Epidermal melanocyte (primary cell): ENCODE measurements around the gene GABBR1.
A peak's percentile ranks its signal among the peaks of the same experiment; 100 is the strongest.

Source experiments
- DNase-seq: peaks from one replicate; pipeline ENCODE4 v3.0.0; 2011; ENCODE audit warnings: low spot score; ENCODE audit not compliant: insufficient read length

GABBR1 gene

DNA sequence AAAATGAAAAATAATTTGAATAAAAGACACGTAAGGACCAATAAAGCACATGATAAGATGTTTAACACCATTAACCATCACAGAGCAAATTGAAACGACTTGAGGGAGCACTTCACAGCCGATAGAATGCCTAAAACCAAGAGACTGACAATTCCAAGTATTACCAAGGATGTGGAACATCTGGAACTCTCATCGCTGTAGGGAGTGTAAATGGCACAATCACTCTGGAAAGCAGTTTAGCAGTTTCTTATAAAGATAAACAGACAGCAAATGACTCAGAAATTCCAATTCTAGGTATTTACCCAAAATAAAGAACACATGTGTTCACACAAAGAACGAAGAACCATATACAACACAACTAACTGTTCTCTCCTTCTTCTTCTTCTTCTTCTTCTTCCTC lies 65.0 kb downstream of the GABBR1 start:
- DNase-seq, result no peak

GRCh38 chr6:29567541-29567940 lies 65.4 kb downstream of the GABBR1 start:
- no peak for DNase-seq

- DNase-seq, result no peak
Measured at GRCh38 chr6:29566856-29567255, 66.1 kb downstream of the GABBR1 start.

DNA sequence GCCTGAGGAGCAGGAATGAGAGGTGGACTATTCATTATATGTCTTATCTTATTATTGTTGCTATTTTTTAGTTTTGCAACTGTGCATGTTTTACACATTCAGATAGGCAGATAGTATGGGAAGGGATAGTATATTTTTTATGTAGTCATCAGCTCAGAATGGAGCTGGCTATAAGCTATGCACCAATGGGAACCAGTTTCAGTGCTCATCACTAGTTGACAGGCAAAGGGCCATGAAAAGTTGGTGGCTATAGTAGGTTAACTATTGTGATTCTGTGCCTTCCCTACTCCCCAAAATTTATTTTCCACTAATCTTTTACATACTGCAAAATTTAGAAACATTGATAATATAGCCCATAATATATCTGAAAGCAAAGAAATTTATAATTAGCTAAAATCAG lies 68.1 kb downstream of the GABBR1 start:
- no peak for DNase-seq

DNA sequence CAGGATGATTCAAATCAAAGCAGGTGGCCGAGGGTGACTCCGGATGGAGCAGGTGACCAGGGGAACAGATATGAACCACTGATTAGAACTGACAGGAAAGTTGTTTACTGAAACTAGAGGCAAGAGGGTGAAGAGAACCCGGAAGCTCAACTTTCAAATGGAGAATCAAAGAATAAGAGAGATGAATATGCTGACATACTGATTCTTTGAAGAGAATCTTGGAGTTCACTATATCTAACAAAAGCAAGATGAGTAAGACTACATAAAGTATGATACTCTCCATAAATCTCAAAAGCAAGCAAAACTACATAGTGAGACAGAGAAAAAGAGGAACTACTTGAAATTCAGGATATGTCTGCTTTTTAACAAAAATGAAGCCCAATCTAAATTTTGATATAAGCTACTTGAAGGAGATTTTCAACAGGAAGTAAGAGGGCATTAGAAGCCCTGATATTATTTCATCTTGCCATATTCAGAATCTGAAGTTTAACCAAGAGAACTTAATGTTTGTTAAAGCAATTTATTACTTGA lies 69.5 kb downstream of the GABBR1 start:
- no peak for DNase-seq

DNA sequence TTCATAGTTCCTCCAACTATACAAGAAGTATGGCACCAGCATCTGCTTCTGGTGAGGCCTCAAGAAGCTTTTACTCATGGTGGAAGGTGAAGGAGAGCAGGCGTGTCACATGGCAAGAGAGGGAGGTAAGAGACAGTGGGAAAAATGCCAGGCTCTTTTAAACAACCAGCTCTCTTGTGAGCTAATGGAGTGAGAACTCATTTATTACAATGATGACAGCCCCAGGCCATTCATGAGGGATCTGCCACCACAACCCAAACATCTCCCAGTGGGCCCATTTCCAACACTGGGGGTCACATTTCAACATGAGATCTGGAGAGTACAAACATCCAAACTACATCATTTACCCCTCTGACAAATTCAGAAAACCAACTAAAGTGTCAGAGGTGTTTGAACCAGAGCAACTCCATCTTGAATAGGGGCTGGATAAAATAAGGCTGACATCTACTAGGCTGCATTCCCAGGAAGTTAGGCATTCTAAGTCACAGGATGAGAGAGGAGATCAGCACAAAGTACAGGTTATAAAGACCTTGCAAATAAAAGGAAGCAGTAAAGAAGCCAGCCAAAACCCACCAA lies 71.3 kb downstream of the GABBR1 start:
- DNase-seq, result no peak

DNA sequence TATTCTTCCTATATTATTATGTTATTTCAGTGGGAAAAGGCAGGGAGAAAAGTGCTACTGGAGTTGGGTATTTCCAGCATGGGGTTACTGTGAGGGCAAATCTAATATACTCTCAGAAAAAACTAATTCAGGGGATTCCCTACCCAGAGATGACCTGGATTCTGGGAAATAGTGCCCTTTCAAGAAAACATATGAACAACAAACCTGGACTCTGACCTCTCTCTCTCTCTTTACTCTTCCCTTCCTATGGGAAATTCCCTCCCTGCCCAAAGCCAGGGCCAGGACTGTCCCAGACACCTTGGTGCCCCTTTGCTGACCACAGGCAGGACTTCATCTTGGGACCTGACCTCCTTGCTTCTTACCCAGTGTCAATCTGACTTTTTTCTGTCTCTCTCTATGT lies 71.9 kb downstream of the GABBR1 start:
- DNase-seq, result no peak

- no peak for DNase-seq
Measured at GRCh38 chr6:29559524-29560287, 73.3 kb downstream of the GABBR1 start, which contains the start of gene UBD. Gene UBD, minus strand, starts transcription at chr6:29559732. Its CDS starts 31 bp downstream, at chr6:29559701.

- DNase-seq, result no peak
Measured at GRCh38 chr6:29558439-29559079, 74.4 kb downstream of the GABBR1 start.

- DNase-seq, result no peak
Measured at GRCh38 chr6:29557320-29557719, 75.7 kb downstream of the GABBR1 start.

GRCh38 chr6:29554764-29555163 lies 78.2 kb downstream of the GABBR1 start:
- DNase-seq, result no peak

DNA sequence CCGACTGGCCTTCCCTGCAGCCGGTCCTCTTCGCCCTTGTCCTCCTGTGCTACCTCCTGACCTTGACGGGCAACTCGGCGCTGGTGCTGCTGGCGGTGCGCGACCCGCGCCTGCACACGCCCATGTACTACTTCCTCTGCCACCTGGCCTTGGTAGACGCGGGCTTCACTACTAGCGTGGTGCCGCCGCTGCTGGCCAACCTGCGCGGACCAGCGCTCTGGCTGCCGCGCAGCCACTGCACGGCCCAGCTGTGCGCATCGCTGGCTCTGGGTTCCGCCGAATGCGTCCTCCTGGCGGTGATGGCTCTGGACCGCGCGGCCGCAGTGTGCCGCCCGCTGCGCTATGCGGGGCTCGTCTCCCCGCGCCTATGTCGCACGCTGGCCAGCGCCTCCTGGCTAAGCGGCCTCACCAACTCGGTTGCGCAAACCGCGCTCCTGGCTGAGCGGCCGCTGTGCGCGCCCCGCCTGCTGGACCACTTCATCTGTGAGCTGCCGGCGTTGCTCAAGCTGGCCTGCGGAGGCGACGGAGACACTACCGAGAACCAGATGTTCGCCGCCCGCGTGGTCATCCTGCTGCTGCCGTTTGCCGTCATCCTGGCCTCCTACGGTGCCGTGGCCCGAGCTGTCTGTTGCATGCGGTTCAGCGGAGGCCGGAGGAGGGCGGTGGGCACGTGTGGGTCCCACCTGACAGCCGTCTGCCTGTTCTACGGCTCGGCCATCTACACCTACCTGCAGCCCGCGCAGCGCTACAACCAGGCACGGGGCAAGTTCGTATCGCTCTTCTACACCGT lies 79.5 kb downstream of the GABBR1 start:
- no peak for DNase-seq

- DNase-seq, result peak; percentile 83
Measured at GRCh38 chr6:29552512-29553051, 80.4 kb downstream of the GABBR1 start.

GRCh38 chr6:29547573-29547972 lies 85.4 kb downstream of the GABBR1 start:
- DNase-seq, result no peak

GRCh38 chr6:29537714-29538403 lies 95.1 kb downstream of the GABBR1 start:
- no peak for DNase-seq

- DNase-seq, result no peak
Measured at GRCh38 chr6:29532320-29532951, 100.5 kb downstream of the GABBR1 start.

GRCh38 chr6:29531668-29532067 lies 101.3 kb downstream of the GABBR1 start:
- no peak for DNase-seq

GRCh38 chr6:29530671-29531310 lies 102.2 kb downstream of the GABBR1 start:
- DNase-seq, result no peak

GRCh38 chr6:29529956-29530355 lies 103.0 kb downstream of the GABBR1 start:
- DNase-seq, result no peak
